HepG2 (cell line): ENCODE results near the gene SMAD7. TPM values are rescaled to one million over a fixed set of nuclear protein-coding genes. Genes with fewer than 3 reads are reported as not detected.

ENCODE experiments used
- ATAC-seq: fragments of 200-7000 bp; cut with Tn5 transposase; 3 replicates; pipeline ENCODE4 v1.9.1; 2020; ENCODE audit warnings: mild to moderate bottlenecking, moderate library complexity
- BruUV-seq: library from RNA; stranded (reverse); fragments of 400-500 nt; replicated peaks from 2 replicates; lab custom pipeline; 2021; lab: Mats Ljungman, UMichigan
- CTCF ChIA-PET: fragments of 300-600 bp; formaldehyde crosslinking; extraction: SDS; loops from one replicate; lab custom pipeline; 2021; ENCODE audit warnings: low total read pairs, inconsistent platforms, low intra/inter-chr PET ratio; lab: Yijun Ruan, JAX
- POLR2A ChIA-PET: fragments of 350-600 bp; sonication (Branson Sonifier 250); formaldehyde crosslinking; loops from one replicate; lab custom pipeline; 2020; ENCODE audit warnings: antibody characterized with exemption, inconsistent platforms; lab: Yijun Ruan, JAX
- DNase-seq: peaks from one replicate; pipeline ENCODE4 v3.0.0-alpha.2; 2015; ENCODE audit warnings: low spot score
- FAIRE-seq: peaks from 3 replicates; lab custom pipeline; 2011; peaks lifted over from hg19 to GRCh38; lab: Jason Lieb, UNC
- H2AFZ ChIP-seq: one replicate; pipeline ENCODE4 v1.6.1; 2011; ENCODE audit warnings: low read length, inconsistent platforms
- H3K27ac ChIP-seq: fragments of 300-600 bp; 3 replicates; pipeline ENCODE4 v1.8.0; 2011; ENCODE audit warnings: mixed run types, mild to moderate bottlenecking, mixed read lengths, low read length, inconsistent platforms; ENCODE audit not compliant: insufficient read depth; ENCODE audit errors: extremely low read length
- H3K27me3 ChIP-seq, 2 experiments: fragments of 200-600 bp in 1 of 2; 2 replicates in 1 of 2; 3 replicates in 1 of 2; pipeline versions ENCODE4 v1.6.0 to v1.8.0; 2011; ENCODE audit warnings: low read length in 2 of 2, mild to moderate bottlenecking in 2 of 2, moderate library complexity in 2 of 2, inconsistent platforms in 1 of 2; ENCODE audit not compliant: insufficient read depth in 2 of 2, control insufficient read depth in 1 of 2
- H3K36me3 ChIP-seq, 2 experiments: fragments of 200-600 bp in 1 of 2; replicated peaks in 1 of 2; 2 replicates in 1 of 2; 3 replicates in 1 of 2; pipeline versions ENCODE4 v1.5.1 to v1.8.0; 2011; ENCODE audit warnings: low read length in 2 of 2, inconsistent platforms in 1 of 2; ENCODE audit not compliant: insufficient read depth in 2 of 2, control insufficient read depth in 1 of 2
- H3K4me1 ChIP-seq: 2 replicates; pipeline ENCODE4 v1.5.1; 2012; ENCODE audit warnings: low read length, inconsistent platforms; ENCODE audit not compliant: insufficient read depth
- H3K4me2 ChIP-seq: 2 replicates; pipeline ENCODE4 v1.6.0; 2011; ENCODE audit warnings: low read depth, low read length, inconsistent platforms
- H3K4me3 ChIP-seq, 3 experiments: fragments of 200-600 bp in 1 of 3; sonication (generic), shearing (Covaris generic) in 1 of 3; replicated peaks in 1 of 3; 2 replicates each; pipeline ENCODE4 v1.5.1; 2011 to 2016; ENCODE audit warnings: low read length in 3 of 3, inconsistent platforms in 2 of 3, low read depth in 2 of 3, mild to moderate bottlenecking in 2 of 3, control low read depth in 1 of 3, mixed read lengths in 1 of 3; ENCODE audit not compliant: insufficient read depth in 1 of 3
- H3K79me2 ChIP-seq: one replicate; pipeline ENCODE4 v1.6.1; 2011; ENCODE audit warnings: low read length, inconsistent platforms; ENCODE audit not compliant: insufficient read depth
- H3K9ac ChIP-seq: 2 replicates; pipeline ENCODE4 v1.6.0; 2011; ENCODE audit warnings: mild to moderate bottlenecking, low read depth, low read length, inconsistent platforms; ENCODE audit not compliant: insufficient read depth
- H3K9me3 ChIP-seq: 2 replicates; pipeline ENCODE4 v1.5.1; 2012; ENCODE audit warnings: mild to moderate bottlenecking, low read length
- H4K20me1 ChIP-seq: 2 replicates; pipeline ENCODE4 v1.6.0; 2011; ENCODE audit warnings: inconsistent platforms, mild to moderate bottlenecking, low read length, moderate library complexity; ENCODE audit not compliant: insufficient read depth
- HNRNPL ChIP-seq: fragments of 200-400 bp; formaldehyde crosslinking; IDR thresholded peaks from 2 replicates; pipeline ENCODE4 v1.6.1; 2017; ENCODE audit warnings: mild to moderate bottlenecking, low read depth, low read length
- NFKB2 ChIP-seq: sonication (generic); formaldehyde crosslinking; IDR thresholded peaks from 2 replicates; pipeline ENCODE4 v1.4.0; 2020; ENCODE audit warnings: missing genetic modification reagents, borderline replicate concordance
- RBAK ChIP-seq: sonication (generic); formaldehyde crosslinking; IDR thresholded peaks from 2 replicates; pipeline ENCODE4 v1.5.1; 2020; ENCODE audit warnings: mild to moderate bottlenecking, missing genetic modification reagents
- SAFB2 ChIP-seq: sonication (generic); formaldehyde crosslinking; IDR thresholded peaks from 2 replicates; pipeline ENCODE4 v1.5.1; 2020; ENCODE audit warnings: missing genetic modification reagents, low read depth, mild to moderate bottlenecking, borderline replicate concordance
- ZFY ChIP-seq: sonication (generic); formaldehyde crosslinking; IDR thresholded peaks from 2 replicates; pipeline ENCODE4 v1.4.0; 2020; ENCODE audit warnings: missing genetic modification reagents
- ZNF407 ChIP-seq: sonication (generic); formaldehyde crosslinking; IDR thresholded peaks from one replicate; pipeline ENCODE4 v1.5.1; 2020; ENCODE audit warnings: mild to moderate bottlenecking, missing genetic modification reagents; ENCODE audit errors: not compliant biosample characterization
- WGBS: methylation state at CpG from one replicate; pipeline ENCODE4 v1.1.6; 2017; ENCODE audit warnings: low lambda C conversion rate; 5-methylcytosine and 5-hydroxymethylcytosine counted together
- in situ Hi-C: cut with HindIII; loops from 2 replicates; pipeline ENCODE4 v1.10.0; 2017; ENCODE audit warnings: low pct_unique_long_range_greater_than_20kb; ENCODE audit not compliant: extremely low pct_ligation_motif_present
- intact Hi-C: fragments of 100-400 bp; cut with micrococcal nuclease; formaldehyde crosslinking; loops from one replicate; pipeline ENCODE4 v1.10.0; 2022; ENCODE audit not compliant: unreplicated experiment
- polyA plus RNA-seq, 8 experiments: library from polyadenylated mRNA; depleted of rRNA in 3 of 8; stranded (reverse) in 7 of 8; unstranded in 1 of 8; fragments of >200 nt; fragmentation: Illumina TruSeq in 4 of 8; extraction: Trizol in 4 of 8; gene quantifications; 2 replicates each; pipeline versions ENCODE4 v1.2.1 to v1.2.3, GENCODE V29; 2011 to 2016; ENCODE audit warnings: low read depth in 4 of 8, missing spikeins in 1 of 8, mixed read lengths in 1 of 8; ENCODE audit not compliant: insufficient read depth in 1 of 8
- total RNA-seq, 5 experiments: library from RNA; depleted of rRNA; stranded (reverse); fragments of >200 nt; fragmentation: Illumina TruSeq; extraction: Trizol; gene quantifications; 2 replicates each; pipeline ENCODE4 v1.2.3, GENCODE V29; 2016; ENCODE audit warnings: low read depth in 1 of 5
- TF ChIP-seq, protein P1 (sequence below): sonication (generic); formaldehyde crosslinking; conservative IDR thresholded peaks from 2 replicates; pipeline ENCODE4 v1.4.0; 2020; ENCODE audit warnings: missing genetic modification reagents

The SMAD7 gene
- total and polyA plus RNA-seq, 2 of the 13 experiments (the other 11 are each of a cell fraction or from before 2014, with no cell fraction given), result 17.4 to 24.7 TPM

DNA sequence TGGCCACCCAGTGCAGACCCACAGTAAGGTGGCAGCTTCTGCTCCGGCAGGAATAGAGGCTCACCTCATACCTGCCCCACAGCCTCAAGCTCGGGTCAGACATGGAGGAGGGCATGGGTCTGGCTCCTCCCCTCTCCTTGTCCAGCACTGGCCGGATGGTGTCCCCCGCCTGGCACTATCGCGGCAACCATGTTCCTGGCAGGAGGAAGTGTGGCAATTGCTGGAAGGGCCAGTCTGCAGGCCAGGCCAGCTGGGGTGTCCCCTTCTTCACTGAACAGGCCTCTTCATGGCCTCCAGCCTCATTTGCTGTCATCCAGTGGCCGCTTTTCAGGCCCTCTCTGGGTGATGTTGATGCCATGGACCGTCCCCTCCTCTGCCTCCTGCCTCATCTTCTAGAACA lies 41.4 kb upstream of the SMAD7 start:
- in situ Hi-C loops (no loop called here), intact Hi-C loops (no loop called here)
- Histone ChIP-seq H3K9me3 (no peaks in the 10 kb centered on the region), H2AFZ (no peak overlapping the region), H4K20me1 (no peaks in the 10 kb centered on the region), H3K4me3 (peak overlapping the region in 1 of 3 experiments; percentile 58; a peak in 1 of 6 replicates), H3K27ac (no peak overlapping the region), H3K36me3 (no peaks in the 10 kb centered on the region), H3K9ac (no peak overlapping the region), H3K4me1 (peaks cover 81% of the 10 kb centered on the region), H3K27me3 (peaks cover 1 to 39% of the 10 kb centered on the region in 2 experiments; a peak in 3 of 5 replicates), H3K4me2 (peak overlapping the region; percentile 78; the same call in 1 of the 2 replicates), H3K79me2 (no peaks in the 10 kb centered on the region)
- no TSS peak for BruUV-seq
- TF ChIP-seq HNRNPL (0 out of 2 replicates have a peak, but pooled peaks have one; percentile 44), SAFB2 (CRISPR knock-in tag) (no peak), NFKB2 (CRISPR knock-in tag) (0 out of 2 replicates have a peak, but pooled peaks have one; percentile 27)
- TF ChIP-seq, protein P1, sequence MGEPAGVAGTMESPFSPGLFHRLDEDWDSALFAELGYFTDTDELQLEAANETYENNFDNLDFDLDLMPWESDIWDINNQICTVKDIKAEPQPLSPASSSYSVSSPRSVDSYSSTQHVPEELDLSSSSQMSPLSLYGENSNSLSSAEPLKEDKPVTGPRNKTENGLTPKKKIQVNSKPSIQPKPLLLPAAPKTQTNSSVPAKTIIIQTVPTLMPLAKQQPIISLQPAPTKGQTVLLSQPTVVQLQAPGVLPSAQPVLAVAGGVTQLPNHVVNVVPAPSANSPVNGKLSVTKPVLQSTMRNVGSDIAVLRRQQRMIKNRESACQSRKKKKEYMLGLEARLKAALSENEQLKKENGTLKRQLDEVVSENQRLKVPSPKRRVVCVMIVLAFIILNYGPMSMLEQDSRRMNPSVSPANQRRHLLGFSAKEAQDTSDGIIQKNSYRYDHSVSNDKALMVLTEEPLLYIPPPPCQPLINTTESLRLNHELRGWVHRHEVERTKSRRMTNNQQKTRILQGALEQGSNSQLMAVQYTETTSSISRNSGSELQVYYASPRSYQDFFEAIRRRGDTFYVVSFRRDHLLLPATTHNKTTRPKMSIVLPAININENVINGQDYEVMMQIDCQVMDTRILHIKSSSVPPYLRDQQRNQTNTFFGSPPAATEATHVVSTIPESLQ (CRISPR knock-in tag), result no peak
- ChIA-PET CTCF (no interaction called here), POLR2A (interaction anchor here (2.1 kb wide), 1 partner anchor 40 kb away, joined by 11 read pairs; no protein-coding TSS in a partner anchor)
- WGBS, result 68% methylated on average over 4 of the region's 8 CpGs
- FAIRE-seq, result no peak
- DNase-seq, result no peak
- ATAC-seq, result no peak; the same call in 2 of the 3 replicates

GRCh38 chr18:48991676-48992075 lies 40.9 kb upstream of the SMAD7 start:
- H3K4me1 ChIP-seq, result peaks cover 80% of the 10 kb centered on the region
- DNase-seq (no peak), ATAC-seq (peak; percentile 13), FAIRE-seq (no peak)
- H3K79me2 ChIP-seq, result no peaks in the 10 kb centered on the region
- H3K9ac ChIP-seq, result 0 out of 2 replicates have a peak overlapping the region, but pooled peaks have one; percentile 21
- H3K9me3 ChIP-seq, result no peaks in the 10 kb centered on the region
- H4K20me1 ChIP-seq, result no peaks in the 10 kb centered on the region
- H3K4me3 ChIP-seq, result peak overlapping the region in 2 of 3 experiments; percentile 21 to 58; a peak in 2 of 6 replicates
- H2AFZ ChIP-seq, result no peak overlapping the region
- no TSS peak for BruUV-seq
- peak overlapping the region; percentile 78 for H3K4me2 ChIP-seq
- ChIA-PET POLR2A (interaction anchor here (1.2 to 2.1 kb wide), 2 partner anchors 40 to 62 kb away, joined by 3 to 11 read pairs; no protein-coding TSS in a partner anchor), CTCF (no interaction called here)
- no peak overlapping the region for H3K27ac ChIP-seq
- H3K27me3 ChIP-seq, result peaks cover 1 to 35% of the 10 kb centered on the region in 2 experiments; a peak in 3 of 5 replicates
- in situ Hi-C loops (no loop called here), intact Hi-C loops (no loop called here)
- WGBS, result 10% methylated on average over 2 of the region's 10 CpGs
- H3K36me3 ChIP-seq, result no peaks in the 10 kb centered on the region
- TF ChIP-seq ZNF407 (CRISPR knock-in tag), result no peak
- TF ChIP-seq ZFY (CRISPR knock-in tag), result 0 out of 2 replicates have a peak, but pooled peaks have one; percentile 13
- no peak for TF ChIP-seq RBAK (CRISPR knock-in tag)
